Posterior vena cava (tissue), 2 donors: ENCODE data around the gene VPS36. TPM values are rescaled to one million over a fixed set of nuclear protein-coding genes. Genes with fewer than 3 reads are reported as not detected.
"Not testable (repeated sequence)": the region's sequence is repeated elsewhere in the genome, so short reads cannot be mapped to it uniquely, and the experiment has no call there.

ENCODE experiments used
- DNase-seq: peaks from one replicate; pipeline ENCODE4 v3.0.0-alpha.2; 2020; ENCODE audit warnings: low spot score
- intact Hi-C, 2 donors: fragments of 100-400 bp; cut with DNase I; formaldehyde crosslinking; loops; one replicate each; pipeline versions ENCODE4 v1.14.1 to v1.14.2; 2022 to 2023
- long read RNA-seq, 2 donors: library from polyadenylated mRNA; unstranded; transcript quantifications; one replicate each; pipeline ENCODE4 v2.0.0, GENCODE V29; 2020 to 2021
- total RNA-seq, 2 donors: library from RNA; stranded (reverse); fragmentation: NEBNext Ultra II Directional; extraction: Animal tissue kit (Norgen Biotek cat#: 25700); gene quantifications; one replicate each; pipeline ENCODE4 v1.2.1, GENCODE V29; 2021
- donor health status: DM: yes; HTN: yes; CAD: no.
- donor health status: DM: yes; HTN: yes; CAD: no.

Gene VPS36, protein sequence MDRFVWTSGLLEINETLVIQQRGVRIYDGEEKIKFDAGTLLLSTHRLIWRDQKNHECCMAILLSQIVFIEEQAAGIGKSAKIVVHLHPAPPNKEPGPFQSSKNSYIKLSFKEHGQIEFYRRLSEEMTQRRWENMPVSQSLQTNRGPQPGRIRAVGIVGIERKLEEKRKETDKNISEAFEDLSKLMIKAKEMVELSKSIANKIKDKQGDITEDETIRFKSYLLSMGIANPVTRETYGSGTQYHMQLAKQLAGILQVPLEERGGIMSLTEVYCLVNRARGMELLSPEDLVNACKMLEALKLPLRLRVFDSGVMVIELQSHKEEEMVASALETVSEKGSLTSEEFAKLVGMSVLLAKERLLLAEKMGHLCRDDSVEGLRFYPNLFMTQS
- total RNA-seq: 10 to 100 TPM; 38.2 to 40.7 TPM
- long read RNA-seq, donor 1, full-length matches to known transcripts: 2 of 15 reads
- long read RNA-seq, donor 1, partial matches to known transcripts: 2 of 15 reads
- long read RNA-seq, donor 1, other reads (novel, unspliced or antisense): 11 of 15 reads
- long read RNA-seq, donor 2, full-length matches to known transcripts: 14 of 29 reads
- long read RNA-seq, donor 2, partial matches to known transcripts: 7 of 29 reads
- long read RNA-seq, donor 2, other reads (novel, unspliced or antisense): 8 of 29 reads

- intact Hi-C loops: no loop called here
- peak; percentile 99 for DNase-seq
These were observed at the start of gene VPS36 for GRCh38 chr13:52450012-52450792. Gene VPS36, minus strand, starts transcription at chr13:52450634. Its CDS starts 40 bp downstream, at chr13:52450594.

DNA sequence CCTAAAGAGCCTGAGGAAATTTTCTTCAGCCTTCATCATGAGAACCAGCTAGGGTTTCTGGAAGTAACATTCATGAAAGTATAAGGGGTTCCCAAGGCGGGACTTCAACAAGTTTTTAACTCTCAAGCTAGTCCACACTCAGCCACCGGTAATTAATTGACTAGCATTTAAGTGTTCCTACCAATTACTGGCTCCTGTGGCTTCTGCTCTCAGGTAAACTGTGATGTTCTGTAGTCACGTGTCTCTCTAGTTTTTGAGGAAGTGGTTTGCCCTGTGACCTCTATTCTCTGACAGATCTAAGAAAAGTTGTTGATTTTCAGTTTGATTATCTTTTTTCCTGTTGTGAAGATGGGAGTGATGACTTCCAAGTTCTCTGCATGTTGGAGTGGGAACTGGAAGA is 47.5 kb upstream of the VPS36 start:
- intact Hi-C loops, DNase-seq: not testable (repeated sequence)

DNA sequence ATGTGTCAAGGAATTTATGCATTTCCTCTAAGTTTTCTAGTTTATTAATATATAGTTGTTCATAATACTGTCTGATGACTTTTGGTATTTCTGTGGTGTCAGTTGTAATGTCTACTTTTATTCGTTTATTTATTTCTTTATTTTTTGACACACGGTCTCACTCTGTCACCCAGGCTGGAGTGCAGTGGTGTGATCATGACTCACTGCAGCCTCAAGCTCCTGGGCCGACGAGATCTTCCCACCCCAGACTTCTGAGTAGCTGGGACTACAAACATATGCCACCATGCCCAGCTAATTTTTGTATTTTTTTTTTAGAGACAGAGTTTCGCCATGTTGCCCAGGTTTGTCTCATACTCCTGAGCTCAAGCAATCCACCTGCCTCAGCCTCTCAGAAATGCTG is 43.8 kb upstream of the VPS36 start:
- DNase-seq, intact Hi-C loops: not testable (repeated sequence)

- DNase-seq, intact Hi-C loops: not testable (repeated sequence)
These were observed 40.6 kb upstream of the VPS36 start for GRCh38 chr13:52491015-52491414.

DNA sequence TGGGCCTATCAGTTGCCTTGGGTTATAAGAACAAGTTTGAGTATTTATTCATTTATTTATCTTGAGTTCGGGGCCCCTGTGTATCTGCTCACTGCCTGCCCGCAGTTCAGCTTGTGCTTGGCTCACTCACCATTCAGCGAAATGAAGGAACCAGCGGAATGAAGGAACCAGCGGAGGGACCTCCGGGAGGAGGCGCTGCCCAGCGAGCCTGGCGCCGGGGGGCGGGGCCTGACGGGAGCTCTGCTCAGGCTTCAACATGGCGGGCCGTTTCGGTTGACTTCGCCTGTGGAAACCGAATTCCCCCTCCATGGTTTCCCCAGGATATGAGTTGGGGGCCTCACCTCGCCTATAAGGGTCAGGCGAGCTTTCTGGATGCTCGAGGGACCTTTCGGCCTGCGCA is 38.3 kb upstream of the VPS36 start:
- DNase-seq, intact Hi-C loops: not testable (repeated sequence)

- DNase-seq, intact Hi-C loops: not testable (repeated sequence)
These were observed 36.6 kb upstream of the VPS36 start for GRCh38 chr13:52487078-52487477.

GRCh38 chr13:52480677-52481428 is 30.4 kb upstream of the VPS36 start:
- DNase-seq, intact Hi-C loops: not testable (repeated sequence)

GRCh38 chr13:52468487-52468886 is 18.1 kb upstream of the VPS36 start:
- intact Hi-C loops, DNase-seq: not testable (repeated sequence)

GRCh38 chr13:52463526-52463925 is 13.1 kb upstream of the VPS36 start:
- intact Hi-C loops: no loop called here
- no peak for DNase-seq

DNA sequence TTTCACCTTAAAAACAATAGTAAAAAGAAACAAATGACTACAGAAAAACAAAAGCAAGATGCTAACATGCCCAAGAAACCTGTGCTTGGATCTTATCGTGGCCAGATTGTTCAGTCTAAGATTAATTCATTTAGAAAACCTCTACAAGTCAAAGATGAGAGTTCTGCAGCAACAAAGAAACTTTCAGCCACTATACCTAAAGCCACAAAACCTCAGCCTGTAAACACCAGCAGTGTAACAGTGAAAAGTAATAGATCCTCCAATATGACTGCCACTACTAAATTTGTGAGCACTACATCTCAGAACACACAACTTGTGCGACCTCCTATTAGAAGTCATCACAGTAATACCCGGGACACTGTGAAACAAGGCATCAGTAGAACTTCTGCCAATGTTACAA is 10.8 kb upstream of the VPS36 start:
- DNase-seq: no peak
- intact Hi-C loops: no loop called here

DNA sequence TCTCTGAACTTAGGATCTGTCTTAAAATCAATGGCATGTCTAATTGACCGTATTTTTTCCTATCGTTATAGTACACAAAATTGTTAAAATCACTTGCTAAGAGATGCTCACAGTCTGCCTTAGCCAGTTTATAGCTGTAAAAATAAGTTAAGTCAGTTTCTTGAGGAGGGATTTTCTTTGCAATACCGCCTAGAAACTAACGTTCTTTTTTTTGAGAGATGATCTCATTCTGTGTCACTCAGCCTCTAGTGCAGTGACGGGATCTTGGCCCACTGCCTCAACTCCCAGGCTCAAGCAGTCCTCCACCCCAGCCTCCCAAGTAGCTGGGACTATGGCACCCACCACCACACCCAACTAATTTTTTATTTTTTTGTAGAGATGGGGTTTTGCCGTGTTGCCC is 9.2 kb upstream of the VPS36 start:
- intact Hi-C loops: no loop called here
- DNase-seq: no peak

- peak; percentile 90 for DNase-seq
- intact Hi-C loops: no loop called here
These were observed 5.2 kb upstream of the VPS36 start for GRCh38 chr13:52455677-52456041.

DNA sequence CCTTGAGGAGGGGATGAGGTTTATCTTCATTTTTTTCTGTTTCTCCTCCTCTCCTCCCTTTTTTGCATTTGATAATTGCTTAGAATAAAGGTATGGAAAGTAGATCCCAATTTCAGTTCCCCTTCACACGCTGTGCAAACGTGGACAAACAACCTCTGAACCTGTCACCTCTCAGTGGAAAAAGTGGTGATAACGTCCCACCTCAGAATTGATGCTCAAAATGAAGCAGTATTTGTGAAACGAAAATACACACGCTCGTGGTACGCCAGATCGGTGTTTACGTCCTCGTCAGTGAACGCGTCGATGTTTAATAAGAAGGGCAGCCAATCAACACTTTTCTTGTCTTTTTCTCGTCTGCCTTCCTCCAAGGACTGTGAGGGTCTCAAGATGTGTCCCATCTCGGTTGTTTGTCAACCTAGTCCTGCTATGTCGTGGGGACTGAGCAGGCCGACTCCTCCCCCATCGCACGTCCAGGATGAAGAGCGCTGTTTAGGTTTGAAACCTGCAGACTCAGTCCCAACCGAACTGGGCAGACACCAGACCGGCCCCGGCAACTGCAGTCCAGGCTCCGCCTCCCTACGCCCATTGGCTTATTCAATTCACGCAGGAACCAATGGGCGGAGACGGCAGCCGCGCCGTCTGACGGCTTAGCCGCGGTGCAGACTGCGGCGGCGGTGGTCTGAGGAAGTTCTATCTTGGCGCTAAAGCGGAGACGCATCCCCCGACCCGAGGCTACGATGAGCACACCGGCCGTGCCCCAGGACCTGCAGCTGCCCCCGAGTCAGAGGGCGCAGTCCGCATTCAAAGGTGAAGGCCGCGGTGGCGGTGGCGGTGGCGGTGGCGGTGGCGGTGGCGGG is 4.6 kb upstream of the VPS36 start, which contains the start of gene CKAP2:
CKAP2 (plus strand) TSS at position 659 of the 857 bp plus-strand sequence; CDS start at position 738, 79 bp downstream.
- intact Hi-C loops: no loop called here
- DNase-seq: peak; percentile 97

GRCh38 chr13:52454459-52454819 is 4.0 kb upstream of the VPS36 start:
- intact Hi-C loops: no loop called here

GRCh38 chr13:52452470-52452869 is 2.0 kb upstream of the VPS36 start:
- DNase-seq: no peak
- intact Hi-C loops: no loop called here

More at GRCh38 chr13:52454459-52454819, 4.0 kb upstream of the VPS36 start:
- DNase-seq: no peak

DNA sequence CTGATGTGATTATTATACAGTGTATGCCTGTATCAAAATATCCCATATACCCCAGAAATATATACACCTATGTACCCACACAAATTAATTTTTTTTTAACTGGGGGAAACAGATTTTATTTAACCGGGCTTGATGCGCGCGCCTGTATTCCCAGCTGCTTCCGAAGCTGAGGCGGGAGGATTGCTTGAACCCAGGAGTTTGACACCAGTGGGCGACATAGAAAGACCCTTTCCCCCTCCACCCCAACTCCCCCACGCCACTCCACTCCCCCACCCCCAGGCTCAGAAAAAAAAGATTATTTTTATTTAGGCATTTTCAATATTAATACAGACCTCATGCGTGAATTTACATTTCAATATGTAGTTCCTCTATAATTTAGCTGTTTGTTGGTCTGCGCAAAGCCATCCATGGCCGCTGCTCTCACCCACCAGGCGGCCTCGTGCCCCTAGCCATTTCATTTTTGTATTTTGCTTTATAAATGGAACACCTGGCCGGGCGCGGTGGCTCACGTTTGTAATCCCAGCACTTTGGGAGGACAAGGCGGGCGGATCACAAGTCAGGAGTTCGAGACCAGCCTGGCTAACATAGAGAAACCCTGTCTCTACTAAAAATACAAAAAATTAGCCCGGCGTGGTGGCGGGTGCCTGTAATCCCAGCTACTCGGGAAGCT is 836 bp upstream of the VPS36 start:
- DNase-seq: no peak
- intact Hi-C loops: no loop called here

- DNase-seq: no peak
- intact Hi-C loops: no loop called here
These were observed 321 bp upstream of the VPS36 start for GRCh38 chr13:52450793-52451116.
